Keratinocyte (primary cell): ENCODE measurements around the gene ABLIM2. TPM values are rescaled to one million over a fixed set of nuclear protein-coding genes. Genes with fewer than 3 reads are reported as not detected.

Source experiments
- DNase-seq: peaks from one replicate; pipeline ENCODE4 v3.0.0-alpha.2; 2011; ENCODE audit warnings: low read depth, missing footprints, low spot score
- FAIRE-seq: peaks from 2 replicates; lab custom pipeline; 2011; peaks lifted over from hg19 to GRCh38; lab: Jason Lieb, UNC
- H2AFZ ChIP-seq: 2 replicates; pipeline ENCODE4 v1.6.0; 2012; ENCODE audit warnings: low read length, control low read depth, inconsistent platforms; ENCODE audit not compliant: control insufficient read depth
- H3K27ac ChIP-seq: 2 replicates; pipeline ENCODE4 v1.5.1; 2011; ENCODE audit warnings: low read length; ENCODE audit not compliant: control insufficient read depth, insufficient read depth
- H3K27me3 ChIP-seq: 3 replicates; pipeline ENCODE4 v1.6.0; 2011; ENCODE audit warnings: low read length; ENCODE audit not compliant: control insufficient read depth, insufficient read depth; ENCODE audit errors: extremely low read depth
- H3K36me3 ChIP-seq, 2 experiments: 2 replicates in 1 of 2; 3 replicates in 1 of 2; pipeline ENCODE4 v1.5.1; 2011; ENCODE audit warnings: low read length in 2 of 2, mild to moderate bottlenecking in 1 of 2; ENCODE audit not compliant: control insufficient read depth in 2 of 2, insufficient read depth in 2 of 2; ENCODE audit errors: extremely low read depth in 1 of 2
- H3K4me1 ChIP-seq: 3 replicates; pipeline ENCODE4 v1.5.1; 2011; ENCODE audit warnings: low read length; ENCODE audit not compliant: control insufficient read depth, insufficient read depth; ENCODE audit errors: extremely low read depth
- H3K4me2 ChIP-seq: 3 replicates; pipeline ENCODE4 v1.6.0; 2011; ENCODE audit warnings: low read depth, low read length; ENCODE audit not compliant: control insufficient read depth, insufficient read depth; ENCODE audit errors: extremely low read depth
- H3K4me3 ChIP-seq, 3 experiments: fragments of 200-600 bp in 1 of 3; sonication (generic) in 1 of 3; 2 replicates in 2 of 3; 3 replicates in 1 of 3; pipeline ENCODE4 v1.5.1; 2011 to 2016; ENCODE audit warnings: low read length in 3 of 3, mild to moderate bottlenecking in 3 of 3, control low read depth in 2 of 3, inconsistent platforms in 1 of 3, low read depth in 1 of 3, mixed read lengths in 1 of 3, mixed run types in 1 of 3, moderate library complexity in 1 of 3; ENCODE audit not compliant: control insufficient read depth in 2 of 3, insufficient read depth in 2 of 3; ENCODE audit errors: extremely low read depth in 1 of 3
- H3K79me2 ChIP-seq: 2 replicates; pipeline ENCODE4 v1.6.0; 2012; ENCODE audit warnings: low read length; ENCODE audit not compliant: control insufficient read depth, insufficient read depth
- H3K9ac ChIP-seq: 3 replicates; pipeline ENCODE4 v1.6.0; 2011; ENCODE audit warnings: low read length; ENCODE audit not compliant: control insufficient read depth, insufficient read depth; ENCODE audit errors: extremely low read depth
- H3K9me1 ChIP-seq: 3 replicates; pipeline ENCODE4 v1.6.0; 2011; ENCODE audit warnings: low read length; ENCODE audit not compliant: control insufficient read depth, insufficient read depth; ENCODE audit errors: extremely low read depth
- H3K9me3 ChIP-seq: 2 replicates; pipeline ENCODE4 v1.5.1; 2012; ENCODE audit warnings: low read depth, low read length; ENCODE audit not compliant: control insufficient read depth
- H4K20me1 ChIP-seq: 3 replicates; pipeline ENCODE4 v1.6.0; 2011; ENCODE audit warnings: low read length; ENCODE audit not compliant: control insufficient read depth, insufficient read depth; ENCODE audit errors: extremely low read depth
- CTCF ChIP-seq, 3 experiments: IDR thresholded peaks in 1 of 3; conservative IDR thresholded peaks in 1 of 3; optimal IDR thresholded peaks in 1 of 3; 2 replicates in 2 of 3; 3 replicates in 1 of 3; pipeline versions ENCODE3 to v1.5.1; 2011; ENCODE audit warnings: low read length in 3 of 3, mild to moderate bottlenecking in 3 of 3, moderate library complexity in 2 of 3, control low read depth in 1 of 3, inconsistent platforms in 1 of 3; ENCODE audit not compliant: insufficient read depth in 2 of 3; ENCODE audit errors: extremely low read depth in 1 of 3
- EZH2 ChIP-seq: IDR thresholded peaks from one replicate; pipeline ENCODE4 v1.6.1; 2012; ENCODE audit warnings: inconsistent platforms, mild to moderate bottlenecking, low read length, moderate library complexity
- dilution Hi-C: fragments of 300-500 bp; cut with MboI; formaldehyde crosslinking; loops from one replicate; pipeline ENCODE4 v1.7.0; 2020; ENCODE audit warnings: low sequenced_read_pairs; ENCODE audit not compliant: extremely low pct_ligation_motif_present
- polyA plus RNA-seq, 5 experiments: library from polyadenylated mRNA; depleted of rRNA in 3 of 5; stranded (reverse) in 3 of 5; stranded (forward) in 1 of 5; unstranded in 1 of 5; fragments of >200 nt; gene quantifications; 1 replicate in 1 of 5; 2 replicates in 3 of 5; 3 replicates in 1 of 5; pipeline versions ENCODE4 v1.2.1 to v1.2.3, GENCODE V29; 2011 to 2012; ENCODE audit warnings: missing spikeins in 2 of 5, low read depth in 1 of 5, low replicate concordance in 1 of 5

Gene ABLIM2
- polyA plus RNA-seq, 1 donor (not counting 4 experiments of a cell fraction or from before 2014, with no cell fraction given): 0.94 TPM

GRCh38 chr4:8126523-8126922, 32.1 kb downstream of the ABLIM2 start:
- TF ChIP-seq CTCF (optimal IDR thresholded peaks at IDR 0.05 in 1 of 3, IDR thresholded peaks at IDR 0.05 in 1 of 3, conservative IDR thresholded peaks at IDR 0.05 in 1 of 3; ENCODE audit: extremely low read depth in 1 of 3, insufficient read depth in 2 of 3, low read length in 3 of 3) (no peak), EZH2 (no peak)
- no peak overlapping the region for H2AFZ ChIP-seq
- dilution Hi-C loops: no loop called here
- FAIRE-seq (no peak), DNase-seq (no peak)
- no peaks in the 10 kb centered on the region for H3K36me3 ChIP-seq
- H3K4me3 ChIP-seq: no peak overlapping the region
- H3K9me3 ChIP-seq: no peaks in the 10 kb centered on the region
- H3K9ac ChIP-seq: no peak overlapping the region
- no peaks in the 10 kb centered on the region for H3K79me2 ChIP-seq
- no peaks in the 10 kb centered on the region for H3K4me1 ChIP-seq
- no peaks in the 10 kb centered on the region for H3K9me1 ChIP-seq
- no peak overlapping the region for H3K27ac ChIP-seq
- peaks cover 3% of the 10 kb centered on the region for H4K20me1 ChIP-seq
- peaks cover 15% of the 10 kb centered on the region for H3K27me3 ChIP-seq
- H3K4me2 ChIP-seq: no peak overlapping the region

- H2AFZ ChIP-seq: no peak overlapping the region
- H3K27ac ChIP-seq: no peak overlapping the region
- H3K27me3 ChIP-seq: peaks cover 15% of the 10 kb centered on the region
- H3K9me1 ChIP-seq: no peaks in the 10 kb centered on the region
- H3K9ac ChIP-seq: no peak overlapping the region
- no peak for DNase-seq
- H3K36me3 ChIP-seq: no peaks in the 10 kb centered on the region
- FAIRE-seq: no peak
- no peaks in the 10 kb centered on the region for H3K9me3 ChIP-seq
- dilution Hi-C loops: no loop called here
- no peak overlapping the region for H3K4me2 ChIP-seq
- H3K79me2 ChIP-seq: no peaks in the 10 kb centered on the region
- H3K4me1 ChIP-seq: no peaks in the 10 kb centered on the region
- H3K4me3 ChIP-seq: no peak overlapping the region
- H4K20me1 ChIP-seq: peaks cover 3% of the 10 kb centered on the region
- TF ChIP-seq CTCF (optimal IDR thresholded peaks at IDR 0.05 in 1 of 3, IDR thresholded peaks at IDR 0.05 in 1 of 3, conservative IDR thresholded peaks at IDR 0.05 in 1 of 3; ENCODE audit: extremely low read depth in 1 of 3, insufficient read depth in 2 of 3, low read length in 3 of 3) (no peak), EZH2 (no peak)
Measured at GRCh38 chr4:8125526-8126056, 33.0 kb downstream of the ABLIM2 start.
